ENCODE measurements around the gene SLC25A34.
"Not testable (repeated sequence)": the region's sequence is repeated elsewhere in the genome, so short reads cannot be mapped to it uniquely, and the experiment has no call there.

The SLC25A34 gene

GRCh38 chr1:15736038-15736891, at the start of gene SLC25A34:
Gene SLC25A34, plus strand, starts transcription at chr1:15736258. Its CDS starts 228 bp downstream, at chr1:15736486.
- DNase-seq (ENCODE audit: low read depth): no peak

DNA sequence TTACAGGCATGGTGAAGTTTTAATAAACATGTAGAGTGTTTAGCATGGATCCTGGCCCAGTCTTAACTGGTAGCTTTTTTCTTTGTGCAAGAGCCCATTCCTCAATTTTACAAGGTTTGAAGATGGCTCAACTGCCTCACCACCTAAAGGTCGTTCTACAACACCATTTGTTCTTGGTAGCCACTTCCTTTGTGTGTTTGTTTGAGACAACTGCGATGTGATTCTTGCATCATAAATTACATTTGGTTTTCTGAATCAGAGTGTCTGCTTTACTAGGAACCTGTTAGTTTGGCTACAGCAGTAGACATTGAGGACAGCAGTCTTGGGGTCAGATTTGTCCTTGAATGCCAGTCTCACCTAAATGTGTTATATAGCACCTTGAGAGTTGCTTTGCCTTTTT, 48.6 kb upstream of the SLC25A34 start:
- no peak for DNase-seq (ENCODE audit: low read depth)

DNA sequence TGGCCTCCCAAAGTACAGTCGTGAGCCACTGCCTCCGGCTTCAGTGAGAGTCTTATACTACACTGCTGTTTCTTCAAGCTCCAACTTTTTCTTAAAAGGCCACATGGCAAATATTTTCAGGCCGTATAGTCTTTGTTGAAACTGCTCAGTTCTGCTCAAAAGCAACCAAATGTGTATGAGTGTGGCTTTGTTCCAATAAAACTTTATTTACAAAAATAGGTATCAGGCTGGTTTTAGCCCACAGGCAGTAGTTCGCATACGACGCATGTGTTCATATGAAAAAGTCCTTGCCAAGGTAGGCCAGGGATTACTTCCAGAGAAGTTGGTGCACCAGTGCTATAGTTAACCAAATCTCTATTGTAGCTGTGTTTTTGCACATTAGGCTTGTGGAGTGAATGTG, 45.7 kb upstream of the SLC25A34 start:
- no peak for DNase-seq (ENCODE audit: low read depth)

DNA sequence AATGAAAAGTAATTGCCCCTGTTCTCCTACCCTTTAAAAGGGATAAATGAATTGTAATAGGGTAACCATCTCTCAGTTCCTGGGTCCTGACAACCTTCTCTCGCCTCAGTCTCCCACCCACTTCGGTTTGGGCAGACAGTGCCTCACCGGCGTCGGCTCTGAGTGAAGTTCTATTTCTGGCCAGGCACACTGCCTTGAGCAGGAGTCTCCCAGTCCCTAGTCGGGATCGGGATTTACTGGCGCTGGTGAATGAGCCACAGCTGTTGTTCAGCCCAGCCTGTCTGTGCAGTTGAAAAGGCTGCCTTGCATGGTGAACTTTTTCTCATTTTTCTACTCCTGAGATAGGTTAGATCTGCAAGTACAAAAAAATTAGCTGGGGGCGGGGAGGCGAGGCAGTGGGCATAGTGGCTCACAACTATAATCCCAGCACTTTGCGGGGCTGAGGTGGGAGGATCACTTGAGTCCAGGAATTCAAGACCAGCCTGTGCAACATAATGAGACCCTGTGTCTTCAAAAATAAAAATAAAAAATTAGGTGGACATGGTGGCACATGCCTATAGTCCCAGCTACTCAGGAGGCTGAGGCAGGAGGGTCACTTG, 44.5 kb upstream of the SLC25A34 start:
- DNase-seq (ENCODE audit: low read depth): peak; percentile 19

- no peak for DNase-seq (ENCODE audit: low read depth)
These were observed 43.9 kb upstream of the SLC25A34 start for GRCh38 chr1:15692121-15692682.

GRCh38 chr1:15693371-15693770, 42.7 kb upstream of the SLC25A34 start:
- no peak for DNase-seq (ENCODE audit: low read depth)

GRCh38 chr1:15696956-15697521, 39.0 kb upstream of the SLC25A34 start:
- no peak for DNase-seq (ENCODE audit: low read depth)

DNA sequence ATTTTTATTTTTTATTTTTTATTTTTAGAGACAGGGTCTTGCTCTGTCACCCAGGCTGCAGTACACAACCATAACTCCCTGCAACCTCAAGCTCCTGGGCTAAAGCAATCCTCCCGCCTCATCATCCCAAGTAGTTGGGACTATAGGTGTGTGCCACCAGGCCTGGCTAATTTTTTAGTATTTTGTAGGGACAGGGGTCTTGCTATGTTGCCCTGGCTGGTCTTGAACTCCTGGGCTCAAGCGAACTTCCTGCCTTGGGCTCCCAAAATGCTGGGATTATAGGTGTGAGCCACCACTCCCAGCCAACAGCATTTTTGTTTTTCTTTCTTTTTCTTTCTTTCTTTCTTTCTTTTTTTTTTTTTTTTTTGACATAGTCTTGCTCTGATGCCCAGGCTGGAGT, 37.9 kb upstream of the SLC25A34 start:
- no peak for DNase-seq (ENCODE audit: low read depth)

GRCh38 chr1:15699321-15699720, 36.7 kb upstream of the SLC25A34 start:
- DNase-seq (ENCODE audit: low read depth): not testable (repeated sequence)

DNA sequence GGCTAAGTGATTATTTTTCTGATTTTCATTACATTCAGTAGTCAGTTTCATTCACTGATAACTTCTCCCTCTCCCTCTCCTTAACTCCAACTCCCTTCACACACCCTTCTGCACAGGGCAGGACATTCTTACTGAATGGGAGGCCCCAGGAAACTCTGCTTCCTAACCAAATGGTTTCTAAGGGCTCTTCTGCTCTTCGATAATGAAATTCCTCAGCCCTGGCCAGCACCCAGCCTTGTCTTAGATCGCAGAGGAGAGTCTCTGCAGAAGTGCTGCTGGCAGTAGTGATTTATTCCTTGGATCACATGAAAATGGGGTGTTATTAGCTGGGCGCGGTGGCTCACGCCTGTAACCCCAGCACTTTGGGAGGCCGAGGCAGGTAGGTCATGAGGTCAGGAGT, 35.5 kb upstream of the SLC25A34 start:
- DNase-seq (ENCODE audit: low read depth): no peak

GRCh38 chr1:15701784-15702183, 34.3 kb upstream of the SLC25A34 start:
- DNase-seq (ENCODE audit: low read depth): no peak

- DNase-seq (ENCODE audit: low read depth): peak; percentile 24
These were observed 33.1 kb upstream of the SLC25A34 start for GRCh38 chr1:15702722-15703550.

GRCh38 chr1:15703562-15703961, 32.5 kb upstream of the SLC25A34 start:
- peak; percentile 92 for DNase-seq (ENCODE audit: low read depth)

GRCh38 chr1:15704526-15705183, 31.4 kb upstream of the SLC25A34 start:
- DNase-seq (ENCODE audit: low read depth): no peak

GRCh38 chr1:15705184-15705566, 30.9 kb upstream of the SLC25A34 start:
- DNase-seq (ENCODE audit: low read depth): no peak

DNA sequence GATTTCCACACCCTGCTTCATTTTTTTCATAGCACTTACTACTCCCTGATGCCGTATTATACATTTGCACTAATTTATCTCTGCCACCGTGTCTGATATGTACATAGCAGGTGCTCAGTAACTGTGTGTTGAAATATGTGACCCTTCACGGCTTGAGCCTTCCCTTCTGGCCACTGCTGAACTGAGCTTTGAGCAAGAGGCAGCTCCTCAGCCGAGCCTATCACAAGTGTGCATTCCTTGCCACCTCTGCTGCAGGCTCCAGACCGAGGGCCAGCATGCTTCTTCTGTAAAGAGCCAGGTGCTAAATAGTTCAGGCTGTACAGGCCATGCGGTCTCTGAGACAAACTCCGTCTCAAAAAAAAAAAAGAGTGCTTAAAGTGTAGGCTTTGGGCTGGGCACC, 29.3 kb upstream of the SLC25A34 start:
- DNase-seq (ENCODE audit: low read depth): no peak

DNA sequence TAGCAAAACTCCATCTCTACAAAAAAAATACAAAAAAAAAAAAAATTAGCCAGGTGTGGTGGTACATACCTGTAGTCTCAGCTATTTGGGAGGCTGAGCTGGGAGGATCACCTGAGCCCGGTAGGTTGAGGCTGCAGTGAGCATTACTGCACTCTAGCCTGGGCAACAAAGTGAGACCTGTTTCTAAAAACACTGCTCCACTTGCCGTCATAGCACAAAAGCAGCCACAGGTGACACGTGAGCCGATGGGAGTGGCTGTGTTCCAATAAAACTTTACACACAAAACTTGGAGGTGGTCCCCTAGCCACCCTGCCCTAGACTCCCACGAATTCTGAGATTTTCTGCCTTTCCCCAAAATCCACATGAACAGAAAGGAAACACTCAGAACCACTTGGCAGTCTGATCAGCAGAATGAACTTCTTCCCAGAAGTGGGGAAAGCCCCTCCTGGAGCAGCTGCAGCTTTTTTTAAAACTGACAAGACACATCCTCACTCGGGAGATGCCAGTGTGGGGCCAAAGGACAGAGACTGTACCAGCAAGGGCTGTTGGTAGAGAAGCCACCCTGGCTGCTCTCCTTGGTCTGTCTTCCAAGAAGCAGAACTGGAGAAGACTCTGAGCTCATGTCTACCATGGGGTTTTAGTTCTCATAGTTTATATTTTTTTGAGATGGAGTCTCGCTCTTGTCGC, 28.7 kb upstream of the SLC25A34 start:
- DNase-seq (ENCODE audit: low read depth): no peak

DNA sequence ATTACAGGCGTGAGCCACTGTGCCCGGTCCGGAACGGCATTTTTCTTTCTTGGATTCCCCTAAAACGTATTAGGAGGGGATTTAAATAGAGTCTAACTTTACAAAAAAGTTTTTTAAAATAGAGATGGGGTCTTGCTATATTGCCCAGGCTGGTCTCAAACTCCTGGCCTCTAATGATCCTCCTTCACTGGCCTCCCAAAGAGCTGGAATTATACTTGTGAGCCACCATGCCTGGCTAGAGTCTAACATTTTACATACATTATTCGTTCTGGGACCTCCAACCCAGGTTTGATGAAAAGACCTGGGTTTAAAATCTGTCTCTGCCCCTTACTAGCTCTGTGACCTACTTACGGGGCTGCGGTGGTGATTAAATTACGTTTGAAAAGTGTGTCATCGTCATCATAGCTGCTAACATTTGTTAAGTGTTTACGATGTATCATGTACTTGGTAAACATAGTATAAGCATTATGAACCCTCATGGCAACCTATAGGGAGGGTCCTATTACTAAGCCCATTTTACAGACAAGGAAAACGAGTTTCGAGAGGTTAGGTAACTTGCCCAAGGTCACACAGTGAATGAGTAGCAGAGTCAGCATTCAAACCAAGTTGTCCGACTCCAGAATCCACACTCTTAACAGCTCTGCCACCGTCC, 27.4 kb upstream of the SLC25A34 start:
- DNase-seq (ENCODE audit: low read depth): no peak

GRCh38 chr1:15709226-15709625, 26.8 kb upstream of the SLC25A34 start:
- DNase-seq (ENCODE audit: low read depth): no peak

DNA sequence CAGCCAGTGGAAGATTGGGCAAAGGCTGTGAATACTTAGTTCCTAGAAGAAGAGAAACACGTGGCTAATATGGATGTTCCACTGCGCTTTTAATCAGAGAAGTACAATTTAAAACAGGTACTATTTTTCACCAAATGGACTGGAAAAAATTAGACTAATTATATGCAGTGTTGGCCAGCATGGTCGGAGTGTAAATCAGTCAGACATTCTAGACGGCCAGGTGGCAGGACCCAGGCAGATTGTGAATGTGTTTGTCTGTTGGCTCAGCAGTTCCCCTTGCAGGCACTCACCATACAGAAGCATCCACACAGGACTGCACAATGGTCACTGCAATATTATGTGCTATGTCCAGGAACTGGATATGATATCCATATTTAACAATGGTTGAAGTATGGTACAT, 23.9 kb upstream of the SLC25A34 start:
- no peak for DNase-seq (ENCODE audit: low read depth)
